Nephron (organoid): ENCODE data around the gene SPAG17.

Experiments used
- H3K27ac Mint-ChIP-seq, 3 experiments: 2 replicates each; pipeline ENCODE4 v1.8.0; 2020; ENCODE audit warnings: mixed read lengths in 3 of 3, mild to moderate bottlenecking in 2 of 3, moderate library complexity in 1 of 3
- H3K27me3 Mint-ChIP-seq: 2 replicates; pipeline ENCODE4 v1.8.0; 2021; ENCODE audit warnings: low read depth, mild to moderate bottlenecking, moderate library complexity, mixed read lengths
- H3K36me3 Mint-ChIP-seq: 2 replicates; pipeline ENCODE4 v1.8.0; 2020; ENCODE audit warnings: low read depth, mixed read lengths
- H3K4me1 Mint-ChIP-seq: 2 replicates; pipeline ENCODE4 v1.8.0; 2020; ENCODE audit warnings: mixed read lengths
- H3K4me3 Mint-ChIP-seq, 3 experiments: 2 replicates each; pipeline ENCODE4 v1.8.0; 2020; ENCODE audit warnings: mild to moderate bottlenecking in 3 of 3, mixed read lengths in 3 of 3, moderate library complexity in 2 of 3
- H3K9me3 Mint-ChIP-seq: 2 replicates; pipeline ENCODE4 v1.8.0; 2020; ENCODE audit warnings: mixed read lengths
- CTCF ChIP-seq, 3 experiments: fragments of 200-600 bp; sonication (generic); IDR thresholded peaks; one replicate each; pipeline ENCODE4 v1.5.0; 2021; ENCODE audit warnings: antibody characterized with exemption in 3 of 3; ENCODE audit not compliant: unreplicated experiment in 3 of 3

SPAG17 gene

DNA sequence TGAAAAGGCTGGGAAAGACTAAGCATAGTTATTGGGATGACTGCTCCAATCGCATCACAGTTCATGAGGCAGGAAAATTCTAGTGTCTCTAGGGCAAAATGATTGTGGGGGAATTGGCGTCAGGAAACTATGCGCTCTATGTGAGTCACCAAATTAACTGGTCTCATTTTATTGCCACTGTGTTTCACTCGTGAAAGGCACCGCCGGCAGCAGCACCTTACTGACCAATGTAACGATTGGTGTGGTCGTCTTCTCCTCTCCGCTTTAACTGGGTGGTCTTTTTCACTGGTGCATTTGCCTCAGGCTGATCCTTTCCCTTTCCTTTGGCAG is 83.5 kb downstream of the SPAG17 start:
- TF ChIP-seq CTCF (IDR thresholded peaks at IDR 0.05; ENCODE audit: unreplicated experiment in 3 of 3): no peak
- H3K36me3 Mint-ChIP-seq: no peaks in the 10 kb centered on the region
- H3K9me3 Mint-ChIP-seq: no peaks in the 10 kb centered on the region
- no peaks in the 10 kb centered on the region for H3K27me3 Mint-ChIP-seq
- no peak overlapping the region for H3K27ac Mint-ChIP-seq
- H3K4me1 Mint-ChIP-seq: no peaks in the 10 kb centered on the region
- H3K4me3 Mint-ChIP-seq: no peak overlapping the region

DNA sequence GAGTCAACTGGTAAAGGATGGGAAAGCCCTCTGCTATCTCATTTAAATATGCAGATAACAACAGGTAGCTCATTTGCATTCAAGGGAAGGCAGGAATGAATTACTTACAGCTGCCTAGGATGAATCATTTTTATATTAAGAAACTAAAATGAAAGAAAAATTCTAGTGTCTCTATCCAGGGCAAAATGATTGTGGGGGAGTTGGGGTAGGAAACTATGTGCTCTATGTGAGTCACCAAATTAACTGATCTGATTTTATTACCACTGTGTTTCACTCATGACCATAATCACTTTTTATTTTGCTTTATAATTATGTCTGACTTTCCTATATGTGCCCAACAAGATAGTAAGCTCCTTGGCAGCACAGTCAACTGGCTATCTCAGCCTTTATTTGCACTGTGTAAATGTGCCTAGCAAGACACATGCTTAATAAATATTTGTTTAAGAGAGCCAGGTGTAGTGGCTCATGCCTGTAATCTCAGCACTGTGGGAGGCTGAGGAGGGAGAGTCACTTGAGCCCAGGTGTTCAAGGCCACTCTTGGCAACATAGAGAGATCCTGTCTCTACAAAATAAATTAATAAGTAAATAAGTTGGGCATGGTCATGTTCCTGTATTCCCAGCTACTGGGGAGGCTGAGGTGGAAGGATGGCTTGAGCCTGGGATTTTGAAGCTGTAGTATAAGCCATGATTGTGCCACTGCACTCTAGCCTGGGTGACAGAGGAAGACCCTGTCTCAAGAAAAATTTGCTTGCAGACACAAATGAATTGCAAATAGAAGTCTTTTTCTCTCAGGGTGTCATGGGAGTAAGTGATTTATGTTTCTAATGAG is 84.1 kb downstream of the SPAG17 start:
- Mint-ChIP-seq H3K9me3 (no peaks in the 10 kb centered on the region), H3K27ac (no peak overlapping the region), H3K27me3 (no peaks in the 10 kb centered on the region), H3K4me1 (no peaks in the 10 kb centered on the region), H3K4me3 (no peak overlapping the region), H3K36me3 (no peaks in the 10 kb centered on the region)
- TF ChIP-seq CTCF (IDR thresholded peaks at IDR 0.05; ENCODE audit: unreplicated experiment in 3 of 3): no peak

GRCh38 chr1:118099686-118100085 is 85.3 kb downstream of the SPAG17 start:
- H3K27me3 Mint-ChIP-seq: no peaks in the 10 kb centered on the region
- H3K4me1 Mint-ChIP-seq: no peaks in the 10 kb centered on the region
- TF ChIP-seq CTCF (IDR thresholded peaks at IDR 0.05; ENCODE audit: unreplicated experiment in 3 of 3): no peak
- H3K9me3 Mint-ChIP-seq: no peaks in the 10 kb centered on the region
- no peak overlapping the region for H3K4me3 Mint-ChIP-seq
- no peaks in the 10 kb centered on the region for H3K36me3 Mint-ChIP-seq
- H3K27ac Mint-ChIP-seq: no peak overlapping the region

DNA sequence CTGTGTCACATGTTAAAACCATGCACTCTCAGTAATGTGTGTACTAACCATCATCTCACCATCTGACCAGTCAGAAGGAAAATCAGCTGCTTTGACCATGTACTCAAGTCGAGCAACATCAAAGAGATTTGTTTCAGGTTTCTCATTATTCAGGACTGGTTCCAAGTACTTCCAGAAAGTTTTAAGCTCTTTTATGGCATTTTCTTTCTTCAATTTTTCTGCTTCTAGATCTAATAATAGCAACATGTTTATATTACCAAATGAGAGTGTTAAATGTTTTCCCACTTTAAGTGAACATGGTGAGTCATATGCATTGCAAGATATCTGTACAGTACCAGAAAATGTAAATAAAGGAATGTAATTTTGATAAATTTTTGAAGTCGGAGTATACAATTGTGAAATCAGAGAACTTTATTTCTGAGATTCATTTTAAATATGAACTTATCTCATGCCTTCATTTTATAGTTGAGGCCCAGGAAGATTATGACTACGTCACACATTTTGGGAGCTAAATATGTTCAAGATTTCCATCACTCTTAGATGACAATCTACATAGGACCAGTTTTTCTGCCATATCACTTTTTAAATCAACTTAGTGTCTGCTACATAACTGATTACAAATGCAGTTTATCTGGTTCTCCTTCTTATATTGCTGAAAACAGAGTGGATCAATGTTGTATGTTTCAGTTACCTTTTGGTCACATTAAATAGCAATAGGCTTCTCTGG is 87.2 kb downstream of the SPAG17 start:
- Mint-ChIP-seq H3K36me3 (no peaks in the 10 kb centered on the region), H3K4me3 (no peak overlapping the region), H3K27ac (peak overlapping the region in 2 of 3 experiments; percentile 17 to 36), H3K4me1 (no peaks in the 10 kb centered on the region), H3K27me3 (no peaks in the 10 kb centered on the region), H3K9me3 (no peaks in the 10 kb centered on the region)
- no peak for TF ChIP-seq CTCF (IDR thresholded peaks at IDR 0.05; ENCODE audit: unreplicated experiment in 3 of 3)

- Mint-ChIP-seq H3K36me3 (peaks cover 5% of the 10 kb centered on the region), H3K27me3 (no peaks in the 10 kb centered on the region)
These were observed 92.0 kb downstream of the SPAG17 start for GRCh38 chr1:118093017-118093416.

More at GRCh38 chr1:118093017-118093416, 92.0 kb downstream of the SPAG17 start:
- Mint-ChIP-seq H3K4me1 (no peaks in the 10 kb centered on the region), H3K4me3 (no peak overlapping the region), H3K9me3 (no peaks in the 10 kb centered on the region), H3K27ac (no peak overlapping the region)
- no peak for TF ChIP-seq CTCF (IDR thresholded peaks at IDR 0.05; ENCODE audit: unreplicated experiment in 3 of 3)
